GM21723 (cell line): Measurements from ENCODE around the gene ACTN4.

Experiments used
- ATAC-seq: cut with Tn5 transposase; IDR thresholded peaks from one replicate; pipeline ENCODE4 v1.9.1; 2021; ENCODE audit warnings: mild to moderate bottlenecking, moderate library complexity; ENCODE audit not compliant: unreplicated experiment

Gene ACTN4

DNA sequence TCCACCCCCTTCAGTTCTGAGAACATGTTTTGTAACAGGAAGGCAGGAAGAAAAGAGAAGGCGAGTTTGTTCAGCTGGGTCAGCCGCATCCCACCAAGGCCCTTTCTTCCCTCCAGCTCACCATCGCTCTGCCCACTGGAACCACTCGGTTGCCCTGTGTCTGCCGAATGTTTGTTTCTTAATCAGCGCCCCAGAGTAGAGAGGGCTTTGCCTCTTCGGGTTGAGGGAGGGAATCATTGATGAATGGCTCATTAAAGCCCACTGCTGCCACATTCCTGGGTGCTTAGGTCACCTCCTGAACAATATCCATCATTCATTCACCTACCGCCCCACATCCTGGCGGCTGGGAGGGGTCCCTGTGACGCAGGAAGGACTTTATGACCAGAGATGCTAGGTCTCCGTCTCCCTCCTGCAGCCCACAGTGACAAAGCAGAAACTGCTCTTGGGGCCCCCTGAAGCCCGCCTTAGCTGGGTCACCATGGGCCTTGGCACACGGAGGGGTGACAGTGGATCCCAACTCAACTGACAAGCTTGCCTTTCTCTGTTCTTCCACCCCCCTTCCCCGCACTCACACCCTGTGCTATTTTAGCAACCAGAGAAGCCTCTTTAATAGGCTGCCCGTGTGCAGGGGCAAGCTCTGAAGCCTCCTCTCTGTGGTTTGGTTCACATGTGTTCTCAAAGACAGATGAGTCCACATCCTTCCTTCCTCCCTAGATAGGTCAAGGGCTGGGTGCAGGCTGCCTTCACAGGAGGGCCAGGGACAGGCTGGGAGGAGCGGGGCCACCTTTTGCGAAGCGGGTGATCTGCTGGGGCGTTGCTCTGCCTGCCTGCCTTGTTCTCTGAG, 46.2 kb downstream of the ACTN4 start:
- no peak for ATAC-seq

DNA sequence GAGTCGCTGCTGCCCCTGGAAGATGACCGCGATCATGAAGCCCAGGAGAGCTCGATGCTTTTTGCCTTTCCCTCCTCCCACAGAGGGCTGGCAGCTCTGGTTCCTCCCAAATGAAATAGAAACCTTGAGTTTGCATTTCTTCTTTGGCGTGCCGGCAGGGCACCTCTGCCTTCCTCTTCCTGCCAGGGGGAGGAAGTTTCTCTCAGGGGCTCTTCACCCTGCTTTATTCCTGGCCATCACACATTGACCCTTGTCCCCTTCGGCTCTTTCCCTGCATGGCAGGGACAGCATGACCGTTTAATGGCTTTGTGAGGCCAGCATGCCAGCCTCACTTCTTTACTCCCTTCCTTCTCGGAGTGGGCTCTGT, 47.9 kb downstream of the ACTN4 start:
- ATAC-seq = no peak

DNA sequence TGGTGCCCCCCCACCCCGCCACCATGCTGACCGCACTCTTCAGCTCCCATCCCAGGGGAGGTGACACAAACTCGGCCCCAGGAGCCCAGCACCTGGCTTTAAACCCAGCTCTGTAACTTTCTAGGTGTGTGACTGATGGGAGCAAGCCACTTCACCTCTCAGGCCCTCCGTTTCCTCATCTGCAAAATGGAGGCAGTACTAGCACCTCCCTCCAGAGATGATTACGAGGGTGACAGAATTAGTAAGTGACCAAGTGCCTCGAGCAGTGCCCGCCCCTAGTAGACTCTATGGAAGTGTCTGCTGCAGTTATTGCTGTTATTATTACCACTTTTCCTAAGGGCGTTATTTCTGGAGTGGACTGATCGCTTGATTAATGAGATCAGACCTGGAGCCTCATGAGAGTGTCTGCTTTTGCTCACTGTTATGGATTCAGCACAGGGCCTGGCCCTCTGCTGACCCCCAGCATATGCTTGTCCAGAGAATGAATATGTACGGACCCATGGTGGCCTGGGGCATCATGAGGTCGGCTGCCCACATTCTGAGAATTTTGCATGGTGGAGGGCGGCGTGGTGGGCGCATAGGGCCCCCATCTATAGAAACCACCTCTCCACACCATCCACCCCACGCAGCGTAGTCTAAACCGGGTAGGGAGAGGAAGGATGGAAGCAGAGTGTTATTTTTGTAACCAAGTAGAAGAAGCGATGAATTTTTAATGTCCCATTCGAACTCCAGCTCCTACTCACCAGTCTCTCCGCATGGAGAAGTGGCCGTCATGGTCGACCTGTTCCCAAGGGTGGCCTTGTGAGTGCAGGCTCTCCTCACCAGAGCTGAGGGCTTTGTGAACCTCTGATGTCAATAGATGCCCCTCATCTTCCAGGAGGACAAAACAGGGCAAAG, 48.6 kb downstream of the ACTN4 start:
- no peak for ATAC-seq

DNA sequence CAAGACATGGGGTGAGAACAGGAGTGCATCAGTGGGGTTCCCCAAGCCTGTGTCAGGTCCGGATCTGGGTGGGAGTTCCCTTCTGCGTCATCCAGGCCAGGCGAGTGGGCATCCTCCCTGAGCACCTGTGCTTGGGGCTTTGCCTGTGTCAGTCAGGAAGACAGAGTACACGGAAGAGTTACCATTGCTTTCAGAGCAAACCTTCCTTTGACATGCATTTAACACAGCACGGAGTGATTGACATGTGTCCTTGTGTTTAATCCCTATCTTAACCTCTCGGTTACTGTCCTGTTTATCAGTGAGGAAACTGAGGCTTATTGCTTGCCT, 49.2 kb downstream of the ACTN4 start:
- ATAC-seq = no peak

DNA sequence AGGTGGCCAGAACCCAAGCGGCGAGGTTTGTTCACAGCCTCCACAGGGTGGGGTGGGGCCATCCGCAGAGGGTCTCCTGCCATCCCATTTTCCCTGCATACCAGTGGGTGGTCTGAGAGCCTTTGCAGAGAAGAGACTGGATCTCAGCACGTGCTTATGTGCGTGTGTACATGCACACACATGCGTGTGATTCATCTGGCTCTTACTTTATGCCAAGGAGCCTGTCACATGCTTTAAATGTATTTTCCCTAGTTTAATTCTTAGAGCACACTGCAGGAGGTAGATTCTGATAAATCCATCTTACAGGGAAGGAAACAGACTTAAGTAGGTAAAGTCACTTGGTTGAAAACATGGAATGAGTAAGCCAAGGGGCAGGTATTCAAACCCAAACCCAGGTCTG, 49.7 kb downstream of the ACTN4 start:
- no peak for ATAC-seq

DNA sequence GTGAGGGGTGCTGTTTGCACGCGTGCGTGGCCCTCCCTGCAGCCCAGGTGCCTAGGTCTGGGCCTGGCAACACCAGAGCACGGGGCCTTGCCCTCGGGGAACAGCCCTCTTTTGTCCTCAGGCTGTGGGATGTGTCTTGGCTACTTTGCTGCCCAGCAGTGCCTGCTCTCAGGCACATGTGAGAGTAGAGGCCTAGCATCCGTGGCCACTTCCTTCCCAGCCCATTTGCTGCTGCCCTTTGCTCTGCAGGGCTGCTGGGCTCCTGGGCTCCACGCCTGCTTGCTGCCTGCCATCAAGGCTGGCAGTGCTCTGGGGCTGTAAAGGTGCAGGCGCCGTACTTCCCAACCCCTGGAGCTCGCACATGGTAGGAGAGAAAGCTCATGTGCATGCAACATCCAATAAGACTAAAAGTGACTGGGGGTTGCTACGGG, 50.2 kb downstream of the ACTN4 start:
- no peak for ATAC-seq

DNA sequence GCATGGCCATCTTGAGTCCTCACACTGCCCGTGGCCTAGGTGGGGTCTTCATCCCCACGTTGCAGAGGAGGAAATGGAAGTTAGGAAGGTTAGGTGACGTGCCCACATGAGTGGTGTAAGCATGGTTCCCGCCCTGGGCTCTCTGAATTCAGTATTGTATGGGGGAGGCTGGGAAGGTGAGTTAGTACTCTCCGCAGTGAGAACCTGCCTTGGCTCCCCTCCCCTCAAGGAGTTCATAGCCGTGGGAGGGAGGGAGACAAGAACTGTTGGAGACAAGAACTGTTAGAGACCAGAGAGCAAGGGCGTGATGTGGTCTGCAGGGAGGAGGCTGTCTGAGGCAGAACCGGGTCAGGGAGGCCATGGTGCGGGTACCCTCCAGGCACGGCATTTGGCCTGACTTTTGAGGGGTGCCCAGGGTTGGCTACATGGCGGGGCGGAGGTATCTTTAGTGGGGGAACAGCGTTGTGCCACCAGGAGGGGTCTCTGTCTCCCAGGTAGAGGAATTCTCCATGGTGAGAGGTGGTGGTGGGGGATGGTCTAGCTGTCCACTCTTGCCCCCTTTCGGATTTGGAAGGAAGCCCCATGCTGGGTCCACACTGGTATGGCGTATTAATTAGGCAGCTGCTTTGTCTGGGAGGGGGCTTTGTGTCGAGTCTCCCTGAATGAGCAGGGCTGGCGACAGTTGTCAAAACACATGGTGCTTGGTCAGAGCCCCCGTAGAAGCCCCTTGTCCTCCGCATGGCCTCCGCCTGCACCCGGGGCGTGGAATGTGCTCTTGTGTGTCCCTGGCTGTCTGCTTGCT, 51.0 kb downstream of the ACTN4 start:
- ATAC-seq = no peak

DNA sequence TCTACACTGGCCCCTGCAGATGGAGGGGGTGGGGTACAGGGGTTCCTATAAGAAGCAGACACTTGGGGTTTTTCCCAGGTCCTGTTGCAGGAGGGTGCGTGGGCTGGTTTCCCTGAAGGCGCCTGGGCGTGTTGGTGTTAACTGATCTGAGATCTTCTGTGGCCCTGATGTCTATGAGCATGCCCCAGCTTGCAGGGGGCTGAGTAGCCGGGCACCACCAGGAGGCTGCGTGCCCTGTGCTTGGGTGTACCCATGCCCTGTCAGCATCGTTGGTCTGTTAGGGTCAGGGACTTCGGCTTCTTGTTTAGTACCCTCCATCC, 51.5 kb downstream of the ACTN4 start:
- ATAC-seq = no peak

DNA sequence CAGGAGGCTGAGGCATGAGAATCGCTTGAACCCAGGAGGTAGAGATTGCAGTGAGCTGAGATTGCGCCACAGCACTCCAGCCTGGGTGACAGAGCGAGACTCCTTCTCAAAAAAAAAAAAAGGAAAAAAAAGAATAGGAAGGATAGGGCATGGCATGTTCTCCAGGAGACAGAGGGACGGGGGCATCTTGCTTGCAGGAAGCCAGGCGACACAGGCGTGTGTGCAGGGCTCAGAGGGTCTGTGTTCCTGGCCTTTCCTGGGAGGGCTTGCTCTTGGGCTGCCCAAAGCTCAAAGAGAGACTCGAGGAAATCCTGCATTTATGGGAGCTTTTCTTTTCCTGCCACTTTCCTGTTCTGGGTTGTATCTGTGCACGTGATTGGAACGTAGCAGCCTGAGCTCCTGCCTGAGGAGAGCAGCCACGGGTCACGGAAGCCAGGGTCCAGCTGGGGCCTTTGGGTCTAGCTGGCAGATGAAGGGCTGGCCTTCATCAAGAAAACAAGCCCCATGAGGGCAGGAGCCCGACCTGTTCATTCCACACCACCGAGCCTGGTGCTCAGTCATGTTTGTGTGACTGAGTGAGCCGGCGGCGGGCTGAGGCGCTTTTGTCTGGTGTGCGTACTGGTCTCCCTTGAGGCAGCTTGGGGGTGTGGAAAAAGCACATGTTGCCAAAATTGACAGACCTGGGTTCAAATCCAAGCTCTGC, 52.3 kb downstream of the ACTN4 start:
- ATAC-seq = no peak

DNA sequence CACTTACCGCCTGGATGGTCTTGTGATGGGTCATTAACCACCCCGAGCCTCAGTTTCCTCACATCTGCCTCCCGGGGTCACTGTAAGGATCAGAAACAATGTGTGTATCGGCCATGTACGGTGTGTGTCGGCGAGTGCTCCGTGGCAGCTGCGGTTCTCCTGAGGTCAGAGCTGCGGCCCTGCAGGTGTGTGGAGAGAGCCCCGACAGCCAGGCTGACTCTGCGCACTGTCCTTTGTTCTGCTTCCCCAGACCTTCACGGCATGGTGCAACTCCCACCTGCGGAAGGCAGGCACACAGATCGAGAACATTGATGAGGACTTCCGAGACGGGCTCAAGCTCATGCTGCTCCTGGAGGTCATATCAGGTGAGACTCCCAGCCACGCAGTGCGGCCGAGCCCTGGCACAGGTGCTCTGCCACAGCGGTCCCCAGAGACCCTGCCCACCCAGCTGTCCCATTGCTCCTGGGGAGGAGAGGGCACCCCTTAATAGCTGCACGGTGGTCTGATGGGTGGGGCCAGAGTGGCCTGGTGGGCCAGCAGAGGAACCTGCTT, 53.0 kb downstream of the ACTN4 start:
- no peak for ATAC-seq

DNA sequence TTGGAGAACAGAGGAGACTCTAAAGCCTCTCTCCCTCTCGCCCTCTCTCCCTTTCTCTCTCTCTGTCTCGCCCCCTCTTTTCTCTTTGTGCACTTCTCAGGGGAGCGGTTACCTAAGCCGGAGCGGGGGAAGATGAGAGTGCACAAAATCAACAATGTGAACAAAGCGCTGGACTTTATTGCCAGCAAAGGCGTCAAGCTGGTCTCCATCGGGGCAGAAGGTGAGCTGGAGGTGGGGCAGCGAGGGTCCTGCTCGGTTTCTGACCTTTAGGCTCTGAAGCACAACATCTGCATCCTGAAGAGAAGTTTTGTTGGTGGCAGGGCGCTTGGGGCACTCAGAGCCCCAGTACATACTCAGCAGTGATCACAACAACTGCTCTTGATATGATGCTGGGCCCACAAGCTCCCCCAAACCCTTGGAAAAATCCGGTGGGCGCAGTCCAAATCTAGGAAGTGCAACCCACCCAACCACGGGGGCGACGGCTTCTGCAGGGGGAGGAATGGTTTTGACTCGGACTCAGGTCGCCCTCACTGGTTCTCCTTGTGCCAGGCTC, 53.5 kb downstream of the ACTN4 start:
- no peak for ATAC-seq

DNA sequence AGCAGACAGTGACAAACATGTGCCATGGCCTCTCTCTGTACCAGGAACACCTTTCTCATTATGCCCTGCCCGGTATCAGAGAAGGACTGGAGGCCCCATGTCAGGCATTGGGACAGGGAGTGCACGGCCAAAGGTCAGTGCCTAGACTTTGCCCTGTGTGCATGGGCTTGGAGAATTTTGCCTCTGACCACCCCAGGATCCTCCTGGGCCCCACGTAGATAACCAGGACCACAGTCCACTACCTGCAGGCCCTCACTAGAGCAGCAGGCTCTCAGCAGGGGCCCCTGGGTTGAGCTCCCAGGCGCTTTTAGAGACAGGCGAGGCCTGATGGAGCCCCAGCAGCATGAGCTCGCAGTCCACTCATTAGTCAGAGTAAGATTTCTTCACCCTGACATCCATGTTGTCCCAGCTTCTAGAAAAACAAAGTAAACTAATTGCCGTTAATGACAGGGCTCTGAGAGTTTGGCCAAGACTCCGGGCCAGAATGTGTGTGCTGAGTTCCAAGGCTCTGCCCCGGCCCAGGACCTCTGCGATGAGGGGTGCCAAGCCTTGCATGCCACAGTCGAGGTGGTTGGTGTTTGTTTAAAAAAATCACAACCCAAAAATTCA, 54.1 kb downstream of the ACTN4 start:
- ATAC-seq = no peak

DNA sequence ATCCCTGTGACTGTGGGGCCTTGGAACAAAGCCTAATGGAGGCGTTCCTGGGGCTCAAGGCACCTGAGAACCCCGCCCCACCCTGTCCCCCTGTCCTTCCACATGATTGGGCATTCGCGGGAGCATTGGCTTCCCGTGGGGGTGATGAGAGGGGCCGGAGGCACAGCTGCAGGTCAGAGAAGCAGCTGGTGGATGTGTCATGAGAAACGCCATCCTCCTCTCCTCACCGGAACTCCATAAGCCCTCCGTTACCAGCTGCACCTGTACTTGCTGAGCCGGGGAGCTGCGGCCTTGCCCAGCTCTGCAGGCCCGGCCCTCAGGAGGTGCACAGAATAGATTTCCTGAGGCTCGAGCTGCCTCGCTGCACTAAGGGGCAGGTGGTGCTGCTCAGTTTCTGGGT, 54.8 kb downstream of the ACTN4 start:
- ATAC-seq = no peak

DNA sequence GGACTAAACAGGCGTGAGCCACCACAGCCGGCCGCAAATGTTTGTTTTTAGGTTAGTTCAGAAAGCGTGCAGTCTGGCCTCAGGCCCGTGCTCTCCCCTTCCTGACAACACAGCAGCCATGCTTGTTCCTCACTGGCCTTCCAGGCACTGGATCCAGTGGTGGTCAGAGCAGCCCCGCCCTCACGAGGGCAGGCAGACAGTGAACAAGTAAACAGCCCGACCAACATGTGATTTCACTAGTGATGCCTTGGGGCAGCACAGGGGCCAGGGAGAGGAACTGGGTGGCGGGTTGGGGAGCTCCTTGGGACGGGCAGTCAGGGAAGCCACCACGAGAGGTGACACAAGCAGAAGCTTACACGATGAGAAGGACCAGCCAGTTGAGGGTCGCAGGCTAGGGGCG, 56.1 kb downstream of the ACTN4 start:
- no peak for ATAC-seq

DNA sequence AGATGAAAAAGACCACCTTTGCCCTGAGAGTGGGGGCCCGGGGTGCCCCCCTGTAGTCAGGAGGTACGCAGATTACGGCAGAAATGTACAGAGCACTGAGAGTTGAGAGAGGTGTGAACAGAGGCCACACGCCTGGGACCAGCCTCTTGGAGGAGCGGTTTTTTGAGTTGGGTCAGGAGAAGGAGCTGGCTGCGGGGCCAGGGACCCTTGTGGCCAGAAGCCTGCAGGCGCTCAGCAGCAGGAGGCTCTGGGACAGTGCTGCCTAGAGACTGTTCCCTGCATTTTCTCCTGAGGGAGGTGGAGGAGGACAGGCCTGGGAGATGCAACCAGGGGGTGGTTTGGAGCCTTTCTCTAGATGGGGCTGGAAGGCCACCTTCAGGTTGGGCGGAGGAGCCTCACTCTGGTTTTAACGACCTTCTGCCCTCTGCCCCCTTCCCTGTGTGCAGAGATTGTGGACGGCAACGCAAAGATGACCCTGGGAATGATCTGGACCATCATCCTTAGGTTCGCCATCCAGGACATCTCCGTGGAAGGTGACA, 57.1 kb downstream of the ACTN4 start:
- no peak for ATAC-seq

DNA sequence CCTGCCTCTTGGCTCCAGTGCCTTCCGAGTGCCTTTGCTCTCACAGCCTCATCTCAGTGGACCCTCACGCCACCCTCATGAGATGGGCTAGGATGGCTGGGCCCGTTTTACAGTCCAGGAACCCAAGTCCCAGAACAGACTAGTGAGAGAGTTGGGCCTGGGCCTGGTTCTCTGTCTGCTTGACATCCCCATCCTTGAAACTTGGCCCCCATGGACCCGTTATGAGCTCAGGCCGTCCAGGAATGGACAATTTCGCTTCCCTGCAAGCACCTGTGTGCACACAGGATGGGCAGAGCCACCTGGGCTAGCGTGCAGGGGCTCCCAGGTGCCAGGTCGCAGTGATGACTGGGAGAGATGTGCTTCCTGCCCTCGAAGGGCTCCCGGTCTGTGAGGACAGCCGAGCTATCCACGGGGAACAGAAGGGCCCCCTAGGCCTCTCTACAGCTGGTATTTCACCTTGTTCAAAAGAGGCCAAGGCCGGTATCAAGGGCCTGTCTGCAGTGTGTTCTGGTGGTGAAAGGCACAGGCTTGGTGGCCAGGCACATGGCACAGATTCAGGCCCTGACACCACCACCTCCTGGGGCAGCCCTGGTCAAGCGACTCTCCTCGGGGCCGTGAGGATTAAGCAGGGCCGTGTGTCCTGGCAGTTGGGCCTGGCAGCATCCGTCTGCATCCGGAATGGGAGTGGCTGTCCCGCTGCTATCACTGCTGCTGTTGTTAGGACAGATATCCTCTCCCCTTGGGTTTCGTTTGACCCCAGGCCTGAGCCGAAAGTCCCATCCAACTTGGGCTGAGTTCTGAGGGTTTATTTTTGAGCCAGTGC, 58.0 kb downstream of the ACTN4 start:
- ATAC-seq = no peak

DNA sequence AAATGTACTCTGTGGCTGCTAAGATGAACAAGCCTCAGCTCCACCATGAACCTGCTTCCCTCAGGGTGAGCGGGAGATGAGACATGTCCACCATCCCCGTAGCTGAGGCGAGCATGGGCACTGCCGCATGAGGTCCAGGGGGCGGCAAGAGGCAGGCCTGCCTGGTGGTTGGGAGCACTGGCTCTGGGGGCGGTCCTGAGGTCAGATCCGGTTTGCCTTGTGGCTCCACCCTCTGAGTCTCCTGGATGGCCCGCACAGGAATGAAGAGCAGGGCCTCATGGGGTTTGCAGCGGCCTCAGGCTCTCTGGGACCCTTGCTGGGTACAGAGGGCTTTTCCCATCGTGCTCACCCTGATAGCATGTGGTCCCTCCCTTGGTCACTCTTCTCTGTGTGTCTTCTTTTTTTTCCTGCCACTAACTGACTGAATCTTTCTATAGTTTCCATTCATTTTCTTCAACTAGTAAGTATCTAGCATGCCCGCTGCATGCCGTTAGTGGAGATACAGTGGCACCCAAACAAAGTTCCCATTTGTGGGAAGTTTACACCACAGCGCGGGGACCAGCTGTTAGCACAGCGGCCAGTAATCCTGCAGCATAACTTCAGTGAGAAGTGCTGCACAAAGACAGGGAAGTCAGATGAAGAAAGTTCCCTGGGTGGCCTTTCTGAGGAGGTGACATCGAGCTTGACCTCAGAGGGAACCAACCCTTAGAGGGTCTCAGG, 59.5 kb downstream of the ACTN4 start:
- no peak for ATAC-seq

DNA sequence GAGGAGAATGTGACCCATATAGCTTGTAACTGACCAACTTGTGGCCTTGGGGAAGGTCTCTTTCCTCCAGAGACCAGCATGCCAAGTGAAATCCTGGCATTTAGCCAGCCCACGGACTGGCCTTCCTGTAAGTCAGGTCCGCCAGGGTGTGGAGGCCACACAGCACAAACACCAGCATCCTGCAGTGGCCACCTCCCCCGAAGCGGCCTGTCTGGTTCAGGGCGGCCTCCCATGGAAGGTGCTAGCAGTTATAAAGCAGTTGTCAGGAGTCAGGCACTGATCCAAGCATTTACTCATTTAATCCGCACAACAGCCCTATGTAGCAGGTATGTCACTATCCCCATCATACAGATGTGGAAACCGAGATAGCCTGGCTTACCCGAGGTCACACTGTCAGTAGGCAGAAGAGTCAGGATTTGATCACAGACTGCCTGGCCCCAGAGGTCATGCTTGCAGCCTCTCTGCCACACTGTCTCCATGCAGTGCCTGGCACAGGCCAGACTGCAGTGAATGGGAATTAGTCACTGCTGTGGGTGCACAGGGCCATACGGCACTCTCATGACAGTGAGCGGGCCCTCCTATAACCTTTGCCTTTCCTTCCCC, 60.2 kb downstream of the ACTN4 start:
- ATAC-seq = no peak
